GM12878 (cell line): ENCODE measurements around the gene LAIR1. TPM values are rescaled to one million over a fixed set of nuclear protein-coding genes. Genes with fewer than 3 reads are reported as not detected.

Experiments used
- ATF2 ChIP-seq: IDR thresholded peaks from 2 replicates; pipeline ENCODE4 v1.6.1; 2012; ENCODE audit warnings: low read length, inconsistent platforms
- BCL3 ChIP-seq: IDR thresholded peaks from 2 replicates; pipeline ENCODE4 v1.6.1; 2011; ENCODE audit warnings: borderline replicate concordance, low read depth, mild to moderate bottlenecking, moderate library complexity, low read length; ENCODE audit not compliant: insufficient read depth, poor library complexity, severe bottlenecking
- CEBPB ChIP-seq, 2 experiments: fragments of 150-350 bp in 1 of 2; IDR thresholded peaks; 2 replicates each; pipeline ENCODE4 v1.6.1; 2012 to 2014; ENCODE audit warnings: low read depth in 2 of 2, low read length in 2 of 2, borderline replicate concordance in 1 of 2, inconsistent platforms in 1 of 2
- CUX1 ChIP-seq: IDR thresholded peaks from 2 replicates; pipeline ENCODE4 v1.6.1; 2012; ENCODE audit warnings: improper control_type of control experiment, low read depth, low read length; ENCODE audit not compliant: insufficient replicate concordance
- E2F4 ChIP-seq: IDR thresholded peaks from 2 replicates; pipeline ENCODE4 v1.6.1; 2012; ENCODE audit warnings: low read depth, low read length, improper control_type of control experiment
- KAT2A ChIP-seq: conservative IDR thresholded peaks from 2 replicates; pipeline ENCODE4 v1.6.1; 2011; ENCODE audit warnings: low read depth, low read length; ENCODE audit not compliant: control insufficient read depth
- NFYA ChIP-seq: IDR thresholded peaks from 2 replicates; pipeline ENCODE4 v1.6.1; 2011; ENCODE audit warnings: low read depth, mild to moderate bottlenecking, low read length, improper control_type of control experiment, borderline replicate concordance
- RAD21 ChIP-seq: IDR thresholded peaks from 2 replicates; pipeline ENCODE4 v1.6.1; 2011; ENCODE audit warnings: mild to moderate bottlenecking, low read depth, low read length, moderate library complexity; ENCODE audit not compliant: insufficient read depth
- SMAD1 ChIP-seq: fragments of 450-650 bp; IDR thresholded peaks from 2 replicates; pipeline ENCODE4 v1.6.1; 2018; ENCODE audit warnings: mild to moderate bottlenecking, low read depth; ENCODE audit not compliant: partially characterized antibody
- SMARCA5 ChIP-seq: fragments of 450-650 bp; IDR thresholded peaks from 2 replicates; pipeline ENCODE4 v1.6.1; 2017; ENCODE audit warnings: mild to moderate bottlenecking
- SP1 ChIP-seq: IDR thresholded peaks from one replicate; pipeline ENCODE4 v1.6.1; 2011; ENCODE audit warnings: low read depth, low read length
- SRF ChIP-seq, 2 experiments: IDR thresholded peaks; 2 replicates each; pipeline ENCODE4 v1.6.1; 2011; ENCODE audit warnings: low read depth in 2 of 2, low read length in 2 of 2, mild to moderate bottlenecking in 1 of 2, moderate library complexity in 1 of 2
- STAT1 ChIP-seq: fragments of 450-650 bp; conservative IDR thresholded peaks from 2 replicates; pipeline ENCODE4 v1.6.1; 2014; ENCODE audit warnings: antibody characterized with exemption, mild to moderate bottlenecking
- SUZ12 ChIP-seq: fragments of 200-600 bp; sonication (generic); IDR thresholded peaks from one replicate; pipeline ENCODE4 v1.6.1; 2018; ENCODE audit warnings: antibody characterized with exemption, mild to moderate bottlenecking; ENCODE audit not compliant: unreplicated experiment
- TCF3 ChIP-seq: IDR thresholded peaks from 2 replicates; pipeline ENCODE4 v1.6.1; 2012; ENCODE audit warnings: low read depth, mild to moderate bottlenecking, low read length, borderline replicate concordance; ENCODE audit not compliant: insufficient read depth
- TCF7 ChIP-seq: IDR thresholded peaks from 2 replicates; pipeline ENCODE4 v1.6.1; 2014; ENCODE audit warnings: antibody characterized with exemption, borderline replicate concordance
- ZBED1 ChIP-seq: IDR thresholded peaks from 2 replicates; pipeline ENCODE4 v1.6.1; 2016; ENCODE audit warnings: borderline replicate concordance
- ZNF24 ChIP-seq: fragments of 450-650 bp; IDR thresholded peaks from 2 replicates; pipeline ENCODE4 v1.6.1; 2017; ENCODE audit warnings: antibody characterized with exemption, mild to moderate bottlenecking
- ZNF274 ChIP-seq: IDR thresholded peaks from one replicate; pipeline ENCODE4 v1.8.0; 2011; ENCODE audit not compliant: insufficient read length, insufficient read depth
- ZNF384 ChIP-seq: IDR thresholded peaks from 2 replicates; pipeline ENCODE4 v1.6.1; 2012; ENCODE audit warnings: low read depth, mild to moderate bottlenecking, low read length, improper control_type of control experiment, borderline replicate concordance
- ZNF622 ChIP-seq: fragments of 450-650 bp; IDR thresholded peaks from 2 replicates; pipeline ENCODE4 v1.6.1; 2017; ENCODE audit warnings: mild to moderate bottlenecking, inconsistent platforms
- ZSCAN29 ChIP-seq: fragments of 450-650 bp; IDR thresholded peaks from 2 replicates; pipeline ENCODE4 v1.6.1; 2017; ENCODE audit warnings: mild to moderate bottlenecking, moderate library complexity
- polyA plus RNA-seq, 11 experiments: library from polyadenylated mRNA; depleted of rRNA in 4 of 11; unstranded in 6 of 11; stranded (reverse) in 5 of 11; fragments of >200 nt; fragmentation: Nextera tagmentation in 4 of 11; fragmentation: Illumina TruSeq in 1 of 11; extraction: Ambion mirVana in 4 of 11; extraction: Trizol in 1 of 11; gene quantifications; 1 replicate in 1 of 11; 2 replicates in 10 of 11; pipeline versions ENCODE4 v1.2.1 to v1.2.3, GENCODE V29; 2011 to 2016; ENCODE audit warnings: inconsistent platforms in 2 of 11, missing spikeins in 2 of 11, low read depth in 1 of 11
- total RNA-seq, 4 experiments: library from RNA; depleted of rRNA in 3 of 4; stranded (reverse); fragments of >200 nt in 3 of 4; fragmentation: Illumina TruSeq in 1 of 4; extraction: Trizol in 1 of 4; gene quantifications; 2 replicates each; pipeline versions ENCODE4 v1.2.1 to v1.2.3, GENCODE V29; 2013 to 2021

LAIR1 gene
- total and polyA plus RNA-seq, 10 of the 15 experiments (the other 5 are each of a cell fraction or from before 2014, with no cell fraction given), result 8.6 to 58.2 (median 35.3) TPM

- TF ChIP-seq ATF2 (no peak; the same call in 1 of the 2 replicates), ZNF24 (peak; percentile 58; the same call in 1 of the 2 replicates), TCF7 (no peak), ZBED1 (peak; percentile 77), SMAD1 (peak; percentile 79), SRF (IDR thresholded peaks at IDR 0.05; ENCODE audit: low read depth in 2 of 2, low read length in 2 of 2) (0 out of 4 replicates have a peak, but pooled peaks of 1 of the 2 experiments have one; percentile 21), RAD21 (peak; percentile 2; the same call in 1 of the 2 replicates), TCF3 (no peak), SP1 (no peak), NFYA (no peak), ZSCAN29 (peak; percentile 42; the same call in 1 of the 2 replicates), ZNF622 (no peak), CEBPB (IDR thresholded peaks at IDR 0.05; ENCODE audit: borderline replicate concordance in 1 of 2, low read depth in 2 of 2, low read length in 2 of 2) (0 out of 4 replicates have a peak, but pooled peaks of 1 of the 2 experiments have one; percentile 42), ZNF384 (no peak), BCL3 (peak; percentile 69), SMARCA5 (peak; percentile 62; the same call in 1 of the 2 replicates), SUZ12 (no peak), ZNF274 (no peak), CUX1 (peak; percentile 92), KAT2A (no peak), E2F4 (no peak), STAT1 (no peak)
These were observed 18.8 kb downstream of the LAIR1 start (continued) for GRCh38 chr19:54345938-54346386.
